Measurements from ENCODE around the gene DSTN.
"Not testable (repeated sequence)": the region's sequence is repeated elsewhere in the genome, so short reads cannot be mapped to it uniquely, and the experiment has no call there.

The DSTN gene

GRCh38 chr20:17653835-17654648 is 84.2 kb downstream of the DSTN start:
- no peak for DNase-seq

- DNase-seq, result peak; percentile 23
Observed at GRCh38 chr20:17654649-17655285, 84.9 kb downstream of the DSTN start.

- DNase-seq, result no peak
Observed at GRCh38 chr20:17655286-17655651, 85.4 kb downstream of the DSTN start.

GRCh38 chr20:17655865-17656479 is 86.1 kb downstream of the DSTN start:
- DNase-seq, result no peak

GRCh38 chr20:17657079-17657825 is 87.4 kb downstream of the DSTN start:
- DNase-seq, result no peak

GRCh38 chr20:17657898-17658647 is 88.2 kb downstream of the DSTN start:
- DNase-seq, result no peak

- DNase-seq, result no peak
Observed at GRCh38 chr20:17658648-17658993, 88.7 kb downstream of the DSTN start.

GRCh38 chr20:17659344-17659743 is 89.5 kb downstream of the DSTN start:
- not testable (repeated sequence) for DNase-seq
